Esophagus mucosa (tissue), 1 donor: ENCODE measurements around the gene MTA1. TPM values are rescaled to one million over a fixed set of nuclear protein-coding genes. Genes with fewer than 3 reads are reported as not detected.

Experiments used
- ATAC-seq: fragments of 200-7000 bp; cut with Tn5 transposase; one replicate; pipeline ENCODE4 v1.9.1; 2020
- total RNA-seq: library from RNA; stranded (reverse); gene quantifications from one replicate; pipeline ENCODE4 v1.2.4, GENCODE V29; 2023
- donor health status: DM: yes; HTN: yes; CAD: no.

MTA1 gene
- total RNA-seq, 1 donor from 2014 or later, result 30.9 TPM

- no peak for ATAC-seq
Measured at GRCh38 chr14:105500036-105500725, 80.6 kb downstream of the MTA1 start.

GRCh38 chr14:105500726-105501101, 81.1 kb downstream of the MTA1 start:
- no peak for ATAC-seq

GRCh38 chr14:105501504-105502291, 82.1 kb downstream of the MTA1 start:
- ATAC-seq, result no peak

DNA sequence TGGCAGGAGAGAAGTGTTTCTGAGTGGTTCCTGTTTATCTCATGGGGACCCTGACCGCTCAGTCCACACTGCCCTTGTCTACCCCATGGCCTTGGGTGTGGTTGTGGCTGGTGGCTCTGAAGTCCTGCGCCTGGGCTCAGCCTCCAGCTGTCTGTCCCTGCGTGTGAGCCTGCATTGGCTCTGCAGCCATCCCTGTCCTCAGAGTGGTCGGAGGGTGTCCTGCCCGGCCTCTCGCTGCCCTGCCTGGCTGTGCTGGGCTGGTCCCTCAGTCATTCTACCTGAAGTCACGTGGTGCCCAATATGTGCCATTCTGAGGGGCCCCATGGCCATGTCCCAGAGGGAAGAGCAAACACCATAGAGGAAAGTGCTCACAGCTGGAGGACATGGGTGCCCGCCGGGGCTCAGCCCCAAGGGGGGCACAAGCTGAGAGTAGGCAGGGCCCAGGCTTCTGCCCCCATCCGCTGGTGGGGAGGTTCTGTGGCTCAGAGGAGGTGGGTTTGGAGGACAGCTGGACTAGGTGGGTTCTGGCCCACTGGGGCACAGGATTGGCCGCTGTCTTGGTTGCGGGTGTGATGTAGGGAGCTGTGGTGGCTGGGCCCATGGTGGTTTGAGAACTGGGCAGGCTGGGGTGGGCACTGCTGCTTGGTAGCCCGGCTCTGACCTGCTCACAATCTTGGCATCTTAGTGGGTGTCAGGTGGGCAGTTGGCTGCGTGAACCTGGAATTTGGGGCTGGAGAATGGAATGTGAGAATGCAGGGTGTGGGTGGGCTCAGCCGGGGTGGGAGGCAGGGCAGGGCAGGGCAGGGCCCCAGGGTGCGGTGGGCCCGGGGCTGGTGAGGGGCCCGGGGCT, 83.0 kb downstream of the MTA1 start:
- no peak for ATAC-seq

GRCh38 chr14:105503296-105503640, 83.6 kb downstream of the MTA1 start:
- ATAC-seq, result peak; percentile 3

DNA sequence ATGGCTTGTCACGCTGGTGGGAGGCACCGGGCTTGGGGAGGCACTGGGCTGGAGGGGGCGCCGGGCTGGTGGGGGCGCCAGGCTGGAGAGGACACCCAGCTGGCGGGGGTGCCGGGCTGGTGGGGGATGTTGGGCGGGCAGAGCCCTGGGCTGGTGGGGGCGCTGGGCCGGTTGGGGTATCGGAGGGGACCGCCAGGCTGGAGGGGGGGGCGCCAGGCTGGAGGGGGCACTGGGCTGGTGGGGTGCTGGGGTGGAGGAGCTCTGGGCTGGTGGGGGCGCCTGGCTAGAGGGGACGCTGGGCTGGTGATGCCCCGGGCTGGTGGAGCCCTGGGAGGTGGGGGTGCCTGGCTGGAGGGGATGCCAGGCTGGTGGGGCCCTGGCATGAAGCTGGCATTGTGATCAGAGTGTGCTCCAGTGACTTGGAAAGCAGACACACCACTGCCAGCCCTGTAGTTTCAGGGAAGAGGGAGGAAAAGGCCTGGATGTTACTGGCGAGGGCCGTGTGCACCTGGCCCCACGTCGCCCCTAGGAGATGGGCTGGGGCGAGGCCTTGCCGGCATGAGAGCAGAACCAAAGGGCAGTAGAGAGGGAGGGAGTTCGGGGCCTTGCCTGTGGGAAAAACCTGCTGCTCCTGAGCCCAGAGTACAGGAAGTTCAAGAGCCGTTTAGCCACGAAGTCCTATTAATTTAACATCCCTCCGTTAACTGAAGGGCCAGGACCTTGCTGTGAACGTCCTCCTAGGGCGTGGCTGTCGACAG, 84.5 kb downstream of the MTA1 start:
- ATAC-seq, result no peak

DNA sequence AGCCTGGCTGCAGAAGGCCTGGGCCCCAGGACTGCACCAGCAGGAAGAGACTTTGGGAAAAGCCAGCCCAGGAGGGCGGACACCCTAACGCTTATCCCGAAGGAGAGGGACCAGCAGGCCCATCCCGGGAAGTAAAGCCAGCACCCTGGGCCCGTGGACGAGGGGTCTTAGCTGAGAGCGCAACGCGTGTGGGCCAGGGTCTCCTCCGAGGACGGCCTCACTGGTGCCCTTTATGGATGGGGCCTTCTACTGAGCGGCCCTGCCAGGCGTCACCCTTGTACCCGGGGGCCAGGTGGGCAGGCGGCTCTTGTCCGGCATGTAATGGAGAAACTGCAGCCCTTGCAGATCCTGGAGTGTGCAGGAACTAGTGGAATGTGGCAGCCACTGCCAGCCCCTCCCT, 85.5 kb downstream of the MTA1 start:
- ATAC-seq, result no peak

DNA sequence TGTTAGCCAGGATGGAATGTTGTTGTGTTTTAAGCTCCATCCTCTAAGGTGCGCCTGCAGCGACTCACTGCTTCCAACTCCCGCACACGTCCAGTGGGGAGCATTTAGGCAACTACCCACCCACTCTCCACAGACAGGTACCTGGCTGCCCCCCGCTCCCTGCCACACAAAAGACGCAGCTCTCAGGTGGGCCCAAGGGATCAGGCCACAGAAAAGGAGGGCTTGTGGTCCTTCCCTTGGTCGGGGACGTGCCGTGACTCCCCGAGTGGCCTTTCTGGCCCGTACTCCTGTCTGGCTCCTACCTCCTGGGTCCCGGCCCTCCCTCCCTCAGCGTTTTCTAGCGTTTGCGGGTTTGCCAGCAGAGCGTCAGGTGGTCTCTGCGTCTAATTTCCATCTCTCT, 87.6 kb downstream of the MTA1 start:
- ATAC-seq, result no peak

DNA sequence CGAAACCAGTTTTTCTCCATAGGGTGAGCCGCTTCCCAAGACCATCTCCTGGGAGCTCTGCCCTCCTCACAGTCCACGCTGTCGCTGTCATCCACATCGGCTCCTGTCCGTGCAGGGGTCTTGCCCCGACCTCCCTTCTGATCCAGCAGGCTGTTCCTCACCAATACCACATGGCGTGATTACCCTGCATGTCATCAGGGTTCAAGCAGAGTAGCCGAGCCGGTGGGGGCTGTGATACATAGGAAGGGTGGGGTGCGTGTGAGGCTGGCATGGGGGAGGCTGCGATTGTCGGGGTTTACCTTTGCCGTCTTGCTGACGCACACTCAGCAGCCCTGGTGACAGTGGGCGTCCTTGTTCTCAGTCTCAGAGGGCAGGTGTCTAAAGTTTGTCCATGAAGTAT, 88.4 kb downstream of the MTA1 start:
- ATAC-seq, result no peak

DNA sequence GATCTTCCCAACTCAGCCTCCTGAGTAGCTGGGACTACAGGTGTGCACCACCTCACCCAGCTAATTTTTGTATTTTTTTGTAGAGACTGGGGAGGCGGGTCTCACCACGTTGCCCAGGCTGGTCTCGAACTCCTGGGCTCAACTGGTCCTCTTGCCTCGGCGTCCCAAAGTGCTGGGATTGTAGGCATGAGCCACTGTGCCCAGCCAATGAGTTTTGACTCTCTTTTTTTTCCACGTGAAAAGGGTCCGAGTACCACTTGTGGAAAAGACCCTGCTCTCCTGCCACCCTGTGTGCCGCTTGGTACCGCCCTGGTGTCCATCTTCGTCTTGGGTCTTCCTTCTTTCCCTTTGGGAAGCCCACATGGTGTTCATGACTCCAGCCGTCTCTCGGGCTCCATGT, 89.0 kb downstream of the MTA1 start:
- no peak for ATAC-seq

DNA sequence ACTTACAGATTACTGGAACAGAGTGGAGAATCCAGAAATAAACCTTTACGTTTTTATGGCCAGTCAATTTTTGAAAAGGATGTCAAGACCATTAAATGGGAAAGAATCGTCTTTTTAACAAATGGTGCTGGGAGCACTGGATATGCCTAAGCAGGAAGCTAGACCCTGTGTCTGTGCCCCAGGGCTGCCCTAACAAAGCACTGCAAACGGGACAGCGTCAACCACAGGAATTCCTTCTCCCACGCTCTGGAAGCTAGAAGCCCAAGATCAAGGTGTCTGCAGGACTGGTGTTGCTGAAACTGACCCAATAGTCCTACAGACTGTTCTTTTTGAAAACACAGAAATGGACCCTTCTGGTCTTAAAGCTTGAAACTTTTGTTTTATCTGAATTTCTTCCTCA, 97.5 kb downstream of the MTA1 start:
- no peak for ATAC-seq

DNA sequence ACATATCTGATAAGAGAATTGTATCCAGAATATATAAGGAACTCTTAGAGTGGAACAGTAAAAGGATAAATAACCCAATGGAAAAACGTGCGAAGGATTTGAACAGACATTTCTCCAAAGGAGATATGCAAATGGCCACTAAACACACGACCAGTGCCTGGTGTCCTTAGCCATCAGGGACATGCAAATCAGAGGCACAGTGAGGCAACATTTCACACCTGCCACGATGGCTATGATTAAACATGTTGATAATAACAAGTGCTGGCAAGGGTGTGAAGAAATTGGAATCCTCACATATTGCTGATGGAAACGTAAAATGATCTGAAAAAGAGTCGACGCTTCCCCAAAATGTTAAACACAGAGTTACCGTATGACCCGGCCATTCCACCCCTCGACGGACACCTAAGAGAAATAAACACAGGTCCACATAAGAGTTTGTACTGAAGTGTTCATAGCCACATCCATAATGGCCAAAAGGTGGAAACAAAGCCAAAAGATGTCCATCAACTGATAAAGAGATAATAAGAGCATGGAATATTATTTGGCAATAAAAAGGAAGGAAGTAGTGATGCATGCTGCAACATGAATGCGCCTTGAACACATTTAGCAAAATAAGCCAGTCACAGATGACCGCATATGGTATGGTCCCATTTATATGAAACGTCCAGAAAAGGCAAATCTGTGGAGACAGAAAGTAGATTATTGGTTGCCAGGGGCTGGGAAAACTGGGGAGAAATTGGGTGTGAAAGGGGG, 100.5 kb downstream of the MTA1 start:
- ATAC-seq, result no peak

Other genes starting within 250 kb of the MTA1 start
- gene NUDT14, start 238.5 kb upstream of the MTA1 start, total RNA-seq, result 14.7 TPM
- gene BTBD6, start 171.3 kb upstream of the MTA1 start, total RNA-seq, result 34.4 TPM
- gene BRF1, start 118.8 kb upstream of the MTA1 start, total RNA-seq, result 11.7 TPM
- 24.9 TPM for gene PACS2, start 105.1 kb upstream of the MTA1 start, total RNA-seq
- 2.0 TPM for gene TEX22, start 21.3 kb upstream of the MTA1 start, total RNA-seq
- gene CRIP2, start 55.0 kb downstream of the MTA1 start, total RNA-seq, result 51.5 TPM
- gene CRIP1, start 67.1 kb downstream of the MTA1 start, total RNA-seq, result 42.6 TPM
- 8.9 TPM for gene TEDC1, start 71.4 kb downstream of the MTA1 start, total RNA-seq
- gene TMEM121, start 106.8 kb downstream of the MTA1 start, total RNA-seq, result 0.48 TPM